Mammary epithelial cell (primary cell): ENCODE results near the gene GSG1L.

Source experiments
- CTCF ChIP-seq, 2 donors: IDR thresholded peaks in 1 of 2; conservative IDR thresholded peaks in 1 of 2; 2 replicates each; pipeline ENCODE4 v1.5.1; 2011 to 2012; ENCODE audit warnings: inconsistent platforms in 2 of 2, low read length in 2 of 2, mild to moderate bottlenecking in 2 of 2, control low read depth in 1 of 2, low read depth in 1 of 2; ENCODE audit not compliant: insufficient read depth in 1 of 2; ENCODE audit errors: extremely low read depth in 1 of 2
- EZH2 ChIP-seq: IDR thresholded peaks from 2 replicates; pipeline ENCODE4 v1.6.1; 2012; ENCODE audit warnings: low read length, inconsistent platforms, borderline replicate concordance

GRCh38 chr16:27852116-27852515 lies 211.4 kb downstream of the GSG1L start:
- TF ChIP-seq CTCF (conservative IDR thresholded peaks at IDR 0.05 in 1 of 2, IDR thresholded peaks at IDR 0.05 in 1 of 2; ENCODE audit: extremely low read depth in 1 of 2, insufficient read depth in 1 of 2, low read depth in 1 of 2, low read length in 2 of 2) (no peak), EZH2 (no peak)
